GM20431 (cell line): ENCODE results near the gene CENPX.
"Not testable (repeated sequence)": the region's sequence is repeated elsewhere in the genome, so short reads cannot be mapped to it uniquely, and the experiment has no call there.

ENCODE experiments used
- in situ Hi-C: fragments of 300-500 bp; cut with MseI, MboI; formaldehyde crosslinking; loops from one replicate; pipeline ENCODE4 v1.15.0; 2020; ENCODE audit warnings: low sequenced_read_pairs; ENCODE audit not compliant: unreplicated experiment

Gene CENPX

GRCh38 chr17:82042649-82043048 lies 20.0 kb upstream of the CENPX start:
- in situ Hi-C loops = no loop called here

- in situ Hi-C loops = no loop called here
Observed at GRCh38 chr17:82041144-82041814, 18.6 kb upstream of the CENPX start.

GRCh38 chr17:82039695-82040299 lies 17.1 kb upstream of the CENPX start:
- in situ Hi-C loops = no loop called here

- in situ Hi-C loops = not testable (repeated sequence)
Observed at GRCh38 chr17:82038796-82039409, 16.2 kb upstream of the CENPX start.

- in situ Hi-C loops = no loop called here
Observed at GRCh38 chr17:82037889-82038195, 15.2 kb upstream of the CENPX start.

GRCh38 chr17:82037092-82037888 lies 14.6 kb upstream of the CENPX start, which contains the start of gene DCXR:
TSS of gene DCXR (minus strand) at chr17:82037697. CDS start at chr17:82037682, 15 bp downstream.
- in situ Hi-C loops = no loop called here

- in situ Hi-C loops = no loop called here
Observed at GRCh38 chr17:82036634-82037091, 14.0 kb upstream of the CENPX start.

GRCh38 chr17:82035956-82036633 lies 13.4 kb upstream of the CENPX start:
- in situ Hi-C loops = no loop called here

GRCh38 chr17:82035488-82035887 lies 12.8 kb upstream of the CENPX start:
- in situ Hi-C loops = no loop called here

GRCh38 chr17:82034371-82035011 lies 11.8 kb upstream of the CENPX start:
- in situ Hi-C loops = no loop called here

GRCh38 chr17:82033359-82034085 lies 10.8 kb upstream of the CENPX start:
- in situ Hi-C loops = no loop called here

GRCh38 chr17:82031885-82032627 lies 9.4 kb upstream of the CENPX start:
- in situ Hi-C loops = no loop called here

- in situ Hi-C loops = no loop called here
Observed at GRCh38 chr17:82031303-82031884, 8.7 kb upstream of the CENPX start, which contains the start of gene RAC3. TSS of gene RAC3 (plus strand) at chr17:82031678. CDS start at chr17:82031762, 84 bp downstream.

- in situ Hi-C loops = no loop called here
Observed at GRCh38 chr17:82030470-82031302, 8.0 kb upstream of the CENPX start.

GRCh38 chr17:82029990-82030469 lies 7.4 kb upstream of the CENPX start:
- in situ Hi-C loops = loop anchor here (10.0 kb wide), 1 partner anchor 125 kb away; no protein-coding TSS in a partner anchor

GRCh38 chr17:82029391-82029790 lies 6.7 kb upstream of the CENPX start:
- in situ Hi-C loops = loop anchor here (10.0 kb wide), 1 partner anchor 125 kb away; no protein-coding TSS in a partner anchor

GRCh38 chr17:82028966-82029365 lies 6.3 kb upstream of the CENPX start:
- in situ Hi-C loops = loop anchor here (10.0 kb wide), 1 partner anchor 126 kb away; no protein-coding TSS in a partner anchor
